Spleen (tissue), 13 donors: Measurements from ENCODE around the gene EML5. TPM values are rescaled to one million over a fixed set of nuclear protein-coding genes. Genes with fewer than 3 reads are reported as not detected.

Experiments used
- DNase-seq: peaks from one replicate; pipeline ENCODE4 v3.0.0-alpha.2; 2020
- H3K27ac ChIP-seq, 8 donors: fragments of 200-600 bp; sonication (generic) in 7 of 8; 1 replicate in 4 of 8; 2 replicates in 4 of 8; pipeline versions ENCODE4 v1.5.0 to v1.8.0; 2016 to 2021; ENCODE audit warnings: inconsistent platforms in 4 of 8, mild to moderate bottlenecking in 4 of 8, moderate library complexity in 1 of 8
- H3K27me3 ChIP-seq, 7 donors: fragments of 200-600 bp; sonication (generic) in 6 of 7; replicated peaks in 1 of 7; 1 replicate in 4 of 7; 2 replicates in 3 of 7; pipeline versions ENCODE4 v1.5.0 to v1.8.0; 2016 to 2021; ENCODE audit warnings: inconsistent platforms in 3 of 7, mild to moderate bottlenecking in 1 of 7
- H3K36me3 ChIP-seq, 6 donors: fragments of 200-600 bp; sonication (generic) in 5 of 6; 1 replicate in 4 of 6; 2 replicates in 2 of 6; pipeline versions ENCODE4 v1.5.0 to v1.8.0; 2016 to 2021; ENCODE audit warnings: inconsistent platforms in 2 of 6
- H3K4me1 ChIP-seq, 6 donors: fragments of 200-600 bp; sonication (generic) in 5 of 6; 1 replicate in 3 of 6; 2 replicates in 3 of 6; pipeline versions ENCODE4 v1.5.0 to v1.8.0; 2016 to 2021; ENCODE audit warnings: inconsistent platforms in 3 of 6
- H3K4me3 ChIP-seq, 8 donors: fragments of 200-600 bp; sonication (generic) in 7 of 8; 1 replicate in 4 of 8; 2 replicates in 4 of 8; pipeline versions ENCODE4 v1.5.0 to v1.8.0; 2016 to 2021; ENCODE audit warnings: inconsistent platforms in 4 of 8, mild to moderate bottlenecking in 4 of 8, moderate library complexity in 2 of 8
- H3K9me3 ChIP-seq, 8 donors: fragments of 200-600 bp; sonication (generic) in 7 of 8; 1 replicate in 4 of 8; 2 replicates in 4 of 8; pipeline versions ENCODE4 v1.5.0 to v1.8.0; 2016 to 2021; ENCODE audit warnings: inconsistent platforms in 4 of 8
- CTCF ChIP-seq, 11 experiments: fragments of 200-600 bp in 7 of 11; fragments of 450-650 bp in 4 of 11; sonication (generic) in 4 of 11; IDR thresholded peaks in 8 of 11; conservative IDR thresholded peaks in 3 of 11; 1 replicate in 7 of 11; 2 replicates in 4 of 11; pipeline versions ENCODE4 v1.4.0 to v1.8.0; 2016 to 2021; ENCODE audit warnings: antibody characterized with exemption in 11 of 11, inconsistent platforms in 4 of 11, mild to moderate bottlenecking in 1 of 11
- POLR2A ChIP-seq, 3 donors: fragments of 450-650 bp; IDR thresholded peaks; one replicate each; pipeline ENCODE4 v1.5.1; 2017; ENCODE audit warnings: antibody characterized with exemption in 3 of 3, mild to moderate bottlenecking in 1 of 3
- POLR2AphosphoS5 ChIP-seq, 3 donors: sonication (generic); formaldehyde crosslinking; IDR thresholded peaks; one replicate each; pipeline ENCODE4 v1.5.1; 2017; ENCODE audit warnings: antibody characterized with exemption in 3 of 3
- WGBS, 5 donors: extraction: QIAGEN DNeasy Blood & Tissue Kit in 3 of 5; methylation state at CpG; one replicate each; pipeline versions ENCODE4 v1.1.5 to v1.1.7; 2013 to 2018; 5-methylcytosine and 5-hydroxymethylcytosine counted together
- intact Hi-C: fragments of 100-400 bp; cut with DNase I; formaldehyde crosslinking; loops from one replicate; pipeline ENCODE4 v1.15.0; 2023; ENCODE audit warnings: low total_unique reads
- long read RNA-seq, 2 donors: transcript quantifications; one replicate each; lab custom pipeline, GENCODE V29; 2026
- polyA plus RNA-seq, 3 donors: library from polyadenylated mRNA; stranded (reverse); fragments of 200-250 nt; gene quantifications; one replicate each; pipeline ENCODE4 v1.2.1, GENCODE V29; 2013
- total RNA-seq, 7 donors: library from RNA; depleted of rRNA in 3 of 7; stranded (reverse); fragments of >200 nt in 3 of 7; fragmentation: NEBNext Ultra II Directional in 4 of 7; extraction: Animal tissue kit (Norgen Biotek cat#: 25700) in 4 of 7; gene quantifications; one replicate each; pipeline versions ENCODE4 v1.1.0 to v1.2.1, GENCODE V29; 2016 to 2021
- donor health status: healthy with polysubstance abuse.
- donor health status: DM: no; HTN: no; CAD: no; lungs with moderate emphysema.
- donor health status: DM: no; HTN: no; CAD: no.
- donor health status: Bipolar disorder and iron deficiency.
- donor health status: healthy.
- donor health status: DM: no; HTN: no; CAD: no.
- donor health status: DM: yes; HTN: yes; CAD: no.

EML5 gene
- total RNA-seq (1 to 10 TPM; 1.8 to 3.8 (median 2.7) TPM), polyA plus RNA-seq (under 1 TPM; 0.21 to 0.38 (median 0.37) TPM)
- long read RNA-seq, donor 1 = 0 reads
- long read RNA-seq, donor 2 = 0 reads

GRCh38 chr14:88792473-88793258 lies at the start of gene EML5:
EML5 (minus strand) TSS chr14:88792953; CDS start chr14:88792503, 450 bp downstream.
- intact Hi-C loops = no loop called here
- H3K4me3 ChIP-seq = peak within 1 kb of the TSS; percentile 53 to 85 (median 59)
- H3K36me3 ChIP-seq = no peaks in the 10 kb centered on the region
- peaks cover 0 to 40% (median 0%) of the 10 kb centered on the region in 7 donors for H3K27me3 ChIP-seq
- WGBS, 5 donors = 0 to 1% (median 1%) methylated on average over 29 to 111 of the region's 111 CpGs
- TF ChIP-seq CTCF (IDR thresholded peaks at IDR 0.05 in 8 of 11, conservative IDR thresholded peaks at IDR 0.05 in 3 of 11) = peak in 7 of 11 experiments; percentile 18 to 50 (median 39)
- TF ChIP-seq POLR2A (IDR thresholded peaks at IDR 0.05) = no peak
- peak; percentile 45 to 75 (median 70) for TF ChIP-seq POLR2AphosphoS5 (IDR thresholded peaks at IDR 0.05)
- H3K9me3 ChIP-seq = no peaks in the 10 kb centered on the region
- DNase-seq = peak; percentile 97
- peak within 1 kb of the TSS; percentile 70 to 91 (median 86) for H3K27ac ChIP-seq
- peaks cover 0 to 21% (median 16%) of the 10 kb centered on the region in 6 donors for H3K4me1 ChIP-seq

- intact Hi-C loops = no loop called here
- no peaks in the 10 kb centered on the region for H3K4me1 ChIP-seq
- no peaks in the 10 kb centered on the region for H3K9me3 ChIP-seq
- no peak for DNase-seq
- H3K27ac ChIP-seq = no peak overlapping the region
- TF ChIP-seq CTCF (IDR thresholded peaks at IDR 0.05 in 8 of 11, conservative IDR thresholded peaks at IDR 0.05 in 3 of 11) (no peak), POLR2A (IDR thresholded peaks at IDR 0.05) (no peak), POLR2AphosphoS5 (IDR thresholded peaks at IDR 0.05) (no peak)
- 82 to 92% (median 86%) methylated on average over 1 of the region's 1 CpG for WGBS, 5 donors
- H3K4me3 ChIP-seq = no peak overlapping the region
- H3K27me3 ChIP-seq = no peaks in the 10 kb centered on the region
- peaks cover 0 to 25% (median 0%) of the 10 kb centered on the region in 6 donors for H3K36me3 ChIP-seq
These were observed 49.7 kb upstream of the EML5 start for GRCh38 chr14:88842414-88842813.

GRCh38 chr14:88841741-88842140 lies 49.0 kb upstream of the EML5 start:
- Histone ChIP-seq H3K4me1 (no peaks in the 10 kb centered on the region), H3K4me3 (no peak overlapping the region), H3K9me3 (no peaks in the 10 kb centered on the region), H3K27me3 (no peaks in the 10 kb centered on the region), H3K27ac (no peak overlapping the region), H3K36me3 (peaks cover 0 to 25% (median 0%) of the 10 kb centered on the region in 6 donors)
- intact Hi-C loops = no loop called here
- TF ChIP-seq CTCF (IDR thresholded peaks at IDR 0.05 in 8 of 11, conservative IDR thresholded peaks at IDR 0.05 in 3 of 11) (no peak), POLR2A (IDR thresholded peaks at IDR 0.05) (no peak), POLR2AphosphoS5 (IDR thresholded peaks at IDR 0.05) (no peak)
- DNase-seq = no peak
- WGBS, 5 donors = 80 to 98% (median 93%) methylated on average over 1 of the region's 1 CpG

GRCh38 chr14:88840926-88841325 lies 48.2 kb upstream of the EML5 start:
- Histone ChIP-seq H3K4me1 (no peaks in the 10 kb centered on the region), H3K27me3 (no peaks in the 10 kb centered on the region), H3K36me3 (peaks cover 0 to 25% (median 0%) of the 10 kb centered on the region in 6 donors), H3K27ac (no peak overlapping the region), H3K9me3 (no peaks in the 10 kb centered on the region), H3K4me3 (no peak overlapping the region)
- intact Hi-C loops = no loop called here
- TF ChIP-seq CTCF (IDR thresholded peaks at IDR 0.05 in 8 of 11, conservative IDR thresholded peaks at IDR 0.05 in 3 of 11) = no peak
- no peak for TF ChIP-seq POLR2A (IDR thresholded peaks at IDR 0.05)
- TF ChIP-seq POLR2AphosphoS5 (IDR thresholded peaks at IDR 0.05) = no peak
- DNase-seq = no peak
- WGBS, 5 donors = 90 to 95% (median 95%) methylated on average over 5 of the region's 5 CpGs
